ENCODE measurements around the gene HECW1. TPM values are rescaled to one million over a fixed set of nuclear protein-coding genes. Genes with fewer than 3 reads are reported as not detected.

The HECW1 gene
- total RNA-seq, 2 experiments from 2014 or later = not detected

DNA sequence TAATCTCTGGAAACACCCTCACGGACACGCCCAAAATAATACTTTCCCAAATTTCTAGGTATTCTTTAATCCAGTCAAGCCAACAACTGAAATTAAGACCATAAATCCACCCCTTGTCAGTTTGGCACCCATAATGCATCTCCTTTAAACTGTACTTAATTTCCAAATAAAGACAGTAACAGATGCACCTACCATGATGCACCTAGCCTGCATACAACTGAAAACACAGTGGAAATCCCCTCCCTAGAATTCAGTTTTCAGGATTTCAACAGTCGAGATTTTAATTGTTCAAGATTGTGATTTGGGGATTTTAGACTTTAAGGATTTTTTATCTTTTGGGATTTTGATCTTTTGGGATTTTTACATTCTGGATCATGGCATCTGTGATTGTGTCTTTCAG is 487.6 kb downstream of the HECW1 start:
- Mint-ChIP-seq H3K4me3 (no peak overlapping the region), H3K4me1 (ENCODE audit: low read depth) (peaks cover 47% of the 10 kb centered on the region), H3K27ac (peak overlapping the region; percentile 86), H3K36me3 (ENCODE audit: low read depth) (peaks cover 44% of the 10 kb centered on the region), H3K27me3 (no peaks in the 10 kb centered on the region), H3K9me3 (peaks cover 8% of the 10 kb centered on the region)
- CTCF ChIA-PET = interaction anchor here (0.6 to 1.0 kb wide), 2 partner anchors 17 to 33 kb away, joined by 3 read pairs; partner anchors contain the start of gene STK17A
- DNase-seq = no peak
- ATAC-seq = no peak
- TF ChIP-seq, protein P1, sequence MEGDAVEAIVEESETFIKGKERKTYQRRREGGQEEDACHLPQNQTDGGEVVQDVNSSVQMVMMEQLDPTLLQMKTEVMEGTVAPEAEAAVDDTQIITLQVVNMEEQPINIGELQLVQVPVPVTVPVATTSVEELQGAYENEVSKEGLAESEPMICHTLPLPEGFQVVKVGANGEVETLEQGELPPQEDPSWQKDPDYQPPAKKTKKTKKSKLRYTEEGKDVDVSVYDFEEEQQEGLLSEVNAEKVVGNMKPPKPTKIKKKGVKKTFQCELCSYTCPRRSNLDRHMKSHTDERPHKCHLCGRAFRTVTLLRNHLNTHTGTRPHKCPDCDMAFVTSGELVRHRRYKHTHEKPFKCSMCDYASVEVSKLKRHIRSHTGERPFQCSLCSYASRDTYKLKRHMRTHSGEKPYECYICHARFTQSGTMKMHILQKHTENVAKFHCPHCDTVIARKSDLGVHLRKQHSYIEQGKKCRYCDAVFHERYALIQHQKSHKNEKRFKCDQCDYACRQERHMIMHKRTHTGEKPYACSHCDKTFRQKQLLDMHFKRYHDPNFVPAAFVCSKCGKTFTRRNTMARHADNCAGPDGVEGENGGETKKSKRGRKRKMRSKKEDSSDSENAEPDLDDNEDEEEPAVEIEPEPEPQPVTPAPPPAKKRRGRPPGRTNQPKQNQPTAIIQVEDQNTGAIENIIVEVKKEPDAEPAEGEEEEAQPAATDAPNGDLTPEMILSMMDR (IDR thresholded peaks at IDR 0.05) = no peak
- intact Hi-C loops (cut with micrococcal nuclease) = no loop called here
- POLR2A ChIA-PET = interaction anchor here (0.7 kb wide), 3 partner anchors 10 to 40 kb away, joined by 3 read pairs; no protein-coding TSS in a partner anchor

DNA sequence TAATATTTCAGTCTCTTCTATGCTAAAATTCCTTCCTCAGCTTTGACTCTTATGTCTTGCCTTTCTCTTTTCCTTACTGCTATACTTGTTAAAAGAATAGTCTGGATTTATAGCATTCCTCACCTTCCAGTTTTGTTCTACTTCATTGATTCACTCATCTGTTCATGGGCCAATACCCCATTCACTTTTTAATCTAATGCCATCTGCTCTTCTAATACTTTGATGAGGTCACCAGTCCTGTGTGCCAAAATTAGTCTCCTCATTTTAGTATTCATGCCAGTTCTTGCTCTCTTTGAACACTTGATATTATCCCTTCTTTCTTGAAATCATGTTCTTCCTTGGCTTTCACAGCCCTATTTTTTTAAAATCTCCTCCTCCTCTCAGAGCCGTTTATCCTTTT is 489.8 kb downstream of the HECW1 start:
- TF ChIP-seq, protein P1 (IDR thresholded peaks at IDR 0.05) = no peak
- Mint-ChIP-seq H3K9me3 (peaks cover 8% of the 10 kb centered on the region), H3K36me3 (ENCODE audit: low read depth) (peaks cover 44% of the 10 kb centered on the region), H3K4me3 (no peak overlapping the region), H3K27ac (no peak overlapping the region), H3K4me1 (ENCODE audit: low read depth) (peaks cover 49% of the 10 kb centered on the region), H3K27me3 (no peaks in the 10 kb centered on the region)
- DNase-seq (no peak), ATAC-seq (no peak)
- POLR2A ChIA-PET = interaction anchor here (0.7 to 2.6 kb wide), 5 partner anchors 11 to 196 kb away, joined by 3 to 9 read pairs (median 5); partner anchors contain the start of gene STK17A
- intact Hi-C loops (cut with micrococcal nuclease) = no loop called here
- CTCF ChIA-PET = interaction anchor here (0.9 to 2.5 kb wide), 4 partner anchors 11 to 24 kb away, joined by 3 to 9 read pairs (median 4); partner anchors contain the start of gene STK17A

DNA sequence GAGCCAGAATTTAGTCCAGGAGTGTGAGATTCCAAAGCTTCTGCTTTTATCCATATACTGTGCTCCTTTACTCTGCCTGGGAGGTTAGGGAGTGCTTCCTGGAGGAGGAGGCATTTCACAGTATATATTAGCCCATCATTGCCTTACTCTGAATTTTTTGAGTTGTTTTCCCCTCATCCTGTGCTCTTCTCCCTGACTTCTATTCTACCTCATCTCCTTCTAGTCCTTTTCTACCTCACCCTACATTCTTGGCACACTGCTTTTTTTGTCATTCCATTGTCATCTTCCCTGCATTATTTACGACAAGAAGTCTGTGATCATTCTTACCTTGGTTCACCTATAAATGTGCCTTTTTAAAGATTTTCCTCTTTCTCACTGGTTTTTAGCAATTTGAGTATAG is 491.8 kb downstream of the HECW1 start:
- H3K36me3 Mint-ChIP-seq (ENCODE audit: low read depth) = peaks cover 44% of the 10 kb centered on the region
- peaks cover 8% of the 10 kb centered on the region for H3K9me3 Mint-ChIP-seq
- TF ChIP-seq, protein P1 (IDR thresholded peaks at IDR 0.05) = no peak
- CTCF ChIA-PET = interaction anchor here (0.6 to 2.5 kb wide), 5 partner anchors 7 to 232 kb away, joined by 3 to 11 read pairs (median 4); partner anchors contain the start of gene STK17A
- H3K4me3 Mint-ChIP-seq = no peak overlapping the region
- no peaks in the 10 kb centered on the region for H3K27me3 Mint-ChIP-seq
- DNase-seq (no peak), ATAC-seq (no peak)
- POLR2A ChIA-PET = interaction anchor here (0.6 to 1.5 kb wide), 7 partner anchors 10 to 39 kb away, joined by 3 to 5 read pairs (median 3); no protein-coding TSS in a partner anchor
- intact Hi-C loops (cut with micrococcal nuclease) = no loop called here
- H3K27ac Mint-ChIP-seq = peak overlapping the region; percentile 91
- peaks cover 48% of the 10 kb centered on the region for H3K4me1 Mint-ChIP-seq (ENCODE audit: low read depth)

DNA sequence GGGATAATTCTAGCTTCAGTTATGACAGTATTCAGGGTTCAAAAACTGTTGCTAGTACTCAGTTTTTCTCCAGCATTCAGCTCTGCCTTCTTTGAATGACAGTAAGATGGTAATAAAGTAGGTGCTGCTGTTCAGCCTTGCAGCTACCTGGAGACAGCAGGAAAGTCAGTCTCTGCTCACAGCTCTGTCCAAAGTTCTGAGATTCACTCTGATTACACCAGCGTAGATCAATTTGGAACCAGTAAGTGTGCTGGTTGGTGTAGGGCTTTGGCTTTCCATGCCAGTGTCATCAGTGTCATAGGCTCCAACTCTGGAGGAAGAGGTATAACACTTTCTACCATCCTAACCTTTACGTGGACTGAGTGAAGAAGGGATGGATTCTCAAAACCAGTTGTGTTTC is 496.6 kb downstream of the HECW1 start:
- peaks cover 8% of the 10 kb centered on the region for H3K9me3 Mint-ChIP-seq
- intact Hi-C loops (cut with micrococcal nuclease) = no loop called here
- CTCF ChIA-PET = interaction anchor here (1.6 to 1.9 kb wide), 2 partner anchors 12 to 26 kb away, joined by 4 to 16 read pairs; partner anchors contain the start of gene STK17A

More for the DNA sequence above, 496.6 kb downstream of the HECW1 start:
- H3K27me3 Mint-ChIP-seq = no peaks in the 10 kb centered on the region
- POLR2A ChIA-PET = interaction anchor here (1.6 kb wide), 1 partner anchor 14 kb away, joined by 3 read pairs; no protein-coding TSS in a partner anchor
- TF ChIP-seq, protein P1 (IDR thresholded peaks at IDR 0.05) = no peak
- H3K36me3 Mint-ChIP-seq (ENCODE audit: low read depth) = peaks cover 67% of the 10 kb centered on the region
- H3K4me3 Mint-ChIP-seq = no peak overlapping the region
- peak overlapping the region; percentile 73 for H3K27ac Mint-ChIP-seq
- peaks cover 70% of the 10 kb centered on the region for H3K4me1 Mint-ChIP-seq (ENCODE audit: low read depth)
- ATAC-seq = no peak
- DNase-seq = no peak

Measured in activated CD8-positive, alpha-beta T cell treated with anti-CD3 and anti-CD28 coated beads for 36 hours (primary cell).